Ishikawa (cell line): ENCODE data around the gene CD4.

Experiments
- CEBPB ChIP-seq: IDR thresholded peaks from 2 replicates; pipeline ENCODE4 v1.6.1; 2012
- CREB1 ChIP-seq: IDR thresholded peaks from 2 replicates; pipeline ENCODE4 v1.6.1; 2012; ENCODE audit warnings: low read depth
- EGR1 ChIP-seq: IDR thresholded peaks from 2 replicates; pipeline ENCODE4 v1.6.1; 2012
- EP300 ChIP-seq: IDR thresholded peaks from 2 replicates; pipeline ENCODE4 v1.6.1; 2012; ENCODE audit warnings: borderline replicate concordance
- MAX ChIP-seq: IDR thresholded peaks from 2 replicates; pipeline ENCODE4 v1.6.1; 2012
- RAD21 ChIP-seq: IDR thresholded peaks from 2 replicates; pipeline ENCODE4 v1.6.1; 2012; ENCODE audit warnings: low read depth
- REST ChIP-seq: IDR thresholded peaks from 2 replicates; pipeline ENCODE4 v1.6.1; 2012; ENCODE audit warnings: low read depth, mild to moderate bottlenecking

- TF ChIP-seq EP300 (no peak), CEBPB (no peak), REST (no peak), CREB1 (no peak), RAD21 (no peak), MAX (no peak), EGR1 (no peak)
Measured at GRCh38 chr12:6770094-6770493, 19.2 kb upstream of the CD4 start.
